Activated CD4-positive, alpha-beta T cell treated with anti-CD3 and anti-CD28 coated beads, Interleukin-10, Interleukin-2, amounts not matched to agents 100 ng/mL and 50 ng/mL, durations not matched to agents 16 hours and 8 hours (primary cell): ENCODE measurements around the gene KIAA0825.
"Not testable (repeated sequence)": the region's sequence is repeated elsewhere in the genome, so short reads cannot be mapped to it uniquely, and the experiment has no call there.

ENCODE experiments used
- DNase-seq: peaks from one replicate; pipeline ENCODE4 v3.0.0-alpha.2; 2020

Gene KIAA0825

GRCh38 chr5:94218374-94218773 is 400.0 kb downstream of the KIAA0825 start:
- no peak for DNase-seq

- no peak for DNase-seq
Measured at GRCh38 chr5:94217745-94218144, 400.7 kb downstream of the KIAA0825 start.

GRCh38 chr5:94217216-94217615 is 401.2 kb downstream of the KIAA0825 start:
- DNase-seq, result no peak

- DNase-seq, result no peak
Measured at GRCh38 chr5:94212476-94212875, 405.9 kb downstream of the KIAA0825 start.

- DNase-seq, result no peak
Measured at GRCh38 chr5:94209774-94210355, 408.5 kb downstream of the KIAA0825 start.

- no peak for DNase-seq
Measured at GRCh38 chr5:94209272-94209671, 409.1 kb downstream of the KIAA0825 start.

- no peak for DNase-seq
Measured at GRCh38 chr5:94199566-94199965, 418.8 kb downstream of the KIAA0825 start.

GRCh38 chr5:94197970-94198369 is 420.4 kb downstream of the KIAA0825 start:
- DNase-seq, result no peak

- no peak for DNase-seq
Measured at GRCh38 chr5:94196953-94197352, 421.5 kb downstream of the KIAA0825 start.

GRCh38 chr5:94192658-94193391 is 425.6 kb downstream of the KIAA0825 start:
- DNase-seq, result no peak

- no peak for DNase-seq
Measured at GRCh38 chr5:94191604-94192003, 426.8 kb downstream of the KIAA0825 start.

GRCh38 chr5:94188725-94189124 is 429.7 kb downstream of the KIAA0825 start:
- no peak for DNase-seq

- no peak for DNase-seq
Measured at GRCh38 chr5:94184870-94185269, 433.5 kb downstream of the KIAA0825 start.

GRCh38 chr5:94181895-94182294 is 436.5 kb downstream of the KIAA0825 start:
- DNase-seq, result no peak

- DNase-seq, result no peak
Measured at GRCh38 chr5:94180761-94181160, 437.6 kb downstream of the KIAA0825 start.

- DNase-seq, result no peak
Measured at GRCh38 chr5:94175912-94176311, 442.5 kb downstream of the KIAA0825 start.

GRCh38 chr5:94174748-94175411 is 443.5 kb downstream of the KIAA0825 start:
- DNase-seq, result no peak

- DNase-seq, result no peak
Measured at GRCh38 chr5:94173100-94173499, 445.3 kb downstream of the KIAA0825 start.

- DNase-seq, result not testable (repeated sequence)
Measured at GRCh38 chr5:94171070-94171469, 447.3 kb downstream of the KIAA0825 start.

- DNase-seq, result not testable (repeated sequence)
Measured at GRCh38 chr5:94170158-94170557, 448.2 kb downstream of the KIAA0825 start.

- DNase-seq, result no peak
Measured at GRCh38 chr5:94168151-94168550, 450.3 kb downstream of the KIAA0825 start.

GRCh38 chr5:94161801-94162200 is 456.6 kb downstream of the KIAA0825 start:
- no peak for DNase-seq

GRCh38 chr5:94159144-94159543 is 459.3 kb downstream of the KIAA0825 start:
- no peak for DNase-seq
